Measurements from ENCODE around the gene ERC1.

DNA sequence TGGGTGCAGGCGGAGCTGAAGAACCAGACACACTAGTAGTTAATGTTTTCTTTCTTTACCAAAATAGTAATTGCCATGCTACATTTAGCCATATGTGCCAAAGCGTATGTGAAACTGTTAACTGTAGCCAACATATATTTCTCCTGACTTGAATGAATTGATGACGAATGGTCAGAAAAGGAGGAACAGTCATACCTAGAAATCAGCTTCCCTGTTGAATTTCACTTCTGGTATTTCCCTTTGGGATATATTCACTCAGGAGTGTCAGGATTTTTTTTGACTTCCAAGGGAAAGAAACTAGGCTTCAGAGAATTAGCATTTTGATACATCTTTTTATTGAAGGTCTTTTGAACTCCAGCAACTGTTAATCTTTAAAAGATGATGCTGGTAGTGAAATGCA is 87.0 kb downstream of the ERC1 start:
- TF ChIP-seq, protein P1, sequence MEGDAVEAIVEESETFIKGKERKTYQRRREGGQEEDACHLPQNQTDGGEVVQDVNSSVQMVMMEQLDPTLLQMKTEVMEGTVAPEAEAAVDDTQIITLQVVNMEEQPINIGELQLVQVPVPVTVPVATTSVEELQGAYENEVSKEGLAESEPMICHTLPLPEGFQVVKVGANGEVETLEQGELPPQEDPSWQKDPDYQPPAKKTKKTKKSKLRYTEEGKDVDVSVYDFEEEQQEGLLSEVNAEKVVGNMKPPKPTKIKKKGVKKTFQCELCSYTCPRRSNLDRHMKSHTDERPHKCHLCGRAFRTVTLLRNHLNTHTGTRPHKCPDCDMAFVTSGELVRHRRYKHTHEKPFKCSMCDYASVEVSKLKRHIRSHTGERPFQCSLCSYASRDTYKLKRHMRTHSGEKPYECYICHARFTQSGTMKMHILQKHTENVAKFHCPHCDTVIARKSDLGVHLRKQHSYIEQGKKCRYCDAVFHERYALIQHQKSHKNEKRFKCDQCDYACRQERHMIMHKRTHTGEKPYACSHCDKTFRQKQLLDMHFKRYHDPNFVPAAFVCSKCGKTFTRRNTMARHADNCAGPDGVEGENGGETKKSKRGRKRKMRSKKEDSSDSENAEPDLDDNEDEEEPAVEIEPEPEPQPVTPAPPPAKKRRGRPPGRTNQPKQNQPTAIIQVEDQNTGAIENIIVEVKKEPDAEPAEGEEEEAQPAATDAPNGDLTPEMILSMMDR (IDR thresholded peaks at IDR 0.05; ENCODE audit: poor library complexity, severe bottlenecking), result no peak
- TF ChIP-seq RAD21 (conservative IDR thresholded peaks at IDR 0.05) (no peak), POLR2AphosphoS5 (IDR thresholded peaks at IDR 0.05) (no peak), EZH2 (IDR thresholded peaks at IDR 0.05; ENCODE audit: borderline replicate concordance, insufficient read depth, low read length, poor library complexity, severe bottlenecking) (no peak), SMC3 (conservative IDR thresholded peaks at IDR 0.05; ENCODE audit: poor library complexity) (no peak), TAF1 (IDR thresholded peaks at IDR 0.05; ENCODE audit: low read depth) (no peak), EP300 (conservative IDR thresholded peaks at IDR 0.05; ENCODE audit: poor library complexity, severe bottlenecking) (no peak)

Measured in neural cell (in vitro differentiated cells).